GM18909 (cell line): ENCODE measurements around the gene XIRP1.

ENCODE experiments used
- ATAC-seq: cut with Tn5 transposase; IDR thresholded peaks from one replicate; pipeline ENCODE4 v1.9.1; 2021; ENCODE audit warnings: mild to moderate bottlenecking; ENCODE audit not compliant: unreplicated experiment, poor library complexity

The XIRP1 gene

GRCh38 chr3:39146083-39146501 is 46.3 kb downstream of the XIRP1 start:
- no peak for ATAC-seq

DNA sequence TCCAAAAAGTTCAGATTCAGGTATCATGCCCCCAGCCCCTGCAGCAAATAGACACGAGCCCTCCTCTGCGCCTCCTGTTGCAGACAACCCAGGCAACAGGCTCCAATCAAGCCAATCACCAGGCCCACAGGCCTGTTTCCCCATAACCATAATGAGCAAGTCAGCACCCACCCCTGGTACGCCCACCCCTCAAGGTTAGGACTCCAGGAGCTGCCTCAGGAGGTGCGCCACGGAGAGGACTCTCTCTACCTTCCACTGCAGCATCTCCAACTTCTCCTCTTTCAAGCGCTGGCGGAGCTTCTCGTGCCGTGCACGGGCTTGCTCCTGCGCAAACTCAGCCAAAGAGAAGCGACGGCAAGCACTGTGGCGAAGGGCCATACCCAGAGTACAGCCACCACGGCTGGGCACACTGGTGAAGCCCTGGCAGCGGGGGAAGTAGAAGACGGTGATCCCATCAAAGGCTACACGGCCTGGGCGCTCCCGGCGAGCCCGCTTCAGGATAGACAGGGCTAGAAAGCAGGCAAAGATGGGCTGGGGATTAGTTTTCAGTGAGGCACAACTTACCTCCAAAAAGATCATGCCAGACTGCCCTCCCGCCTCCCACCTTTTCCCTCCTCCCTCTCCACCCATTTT is 47.5 kb downstream of the XIRP1 start:
- no peak for ATAC-seq

GRCh38 chr3:39144095-39144747 is 48.2 kb downstream of the XIRP1 start:
- ATAC-seq = no peak

GRCh38 chr3:39143051-39143885 is 49.1 kb downstream of the XIRP1 start:
- no peak for ATAC-seq

GRCh38 chr3:39142067-39142466 is 50.3 kb downstream of the XIRP1 start:
- no peak for ATAC-seq

GRCh38 chr3:39141171-39141995 is 51.0 kb downstream of the XIRP1 start:
- no peak for ATAC-seq

- ATAC-seq = no peak
Measured at GRCh38 chr3:39140341-39140971, 51.9 kb downstream of the XIRP1 start.

GRCh38 chr3:39139442-39139841 is 53.0 kb downstream of the XIRP1 start:
- no peak for ATAC-seq

- no peak for ATAC-seq
Measured at GRCh38 chr3:39138804-39139415, 53.5 kb downstream of the XIRP1 start.

- ATAC-seq = no peak
Measured at GRCh38 chr3:39137991-39138803, 54.2 kb downstream of the XIRP1 start.

GRCh38 chr3:39137435-39137936 is 54.9 kb downstream of the XIRP1 start:
- ATAC-seq = no peak

- no peak for ATAC-seq
Measured at GRCh38 chr3:39136533-39137434, 55.6 kb downstream of the XIRP1 start.

- no peak for ATAC-seq
Measured at GRCh38 chr3:39135170-39135805, 57.1 kb downstream of the XIRP1 start.

DNA sequence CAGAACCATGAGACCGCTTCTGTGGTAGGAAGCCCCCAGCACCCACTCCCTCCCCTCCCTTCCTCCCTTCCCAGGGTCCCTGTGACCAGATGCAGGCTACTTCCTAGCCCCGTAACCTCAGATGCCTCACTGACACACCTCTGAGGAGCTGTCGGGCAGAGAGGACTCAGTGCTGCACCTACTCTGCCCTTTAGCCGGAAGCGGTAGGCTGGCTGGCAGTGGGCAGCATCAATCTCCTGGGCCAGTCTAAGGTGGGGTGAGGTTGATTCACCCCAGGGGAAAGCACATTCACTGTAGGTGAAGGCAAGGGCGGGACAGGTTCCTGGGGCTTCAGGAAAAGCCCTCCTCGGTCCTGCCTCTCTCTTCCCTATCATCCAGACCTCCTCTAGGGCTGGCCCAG is 58.1 kb downstream of the XIRP1 start:
- ATAC-seq = no peak

DNA sequence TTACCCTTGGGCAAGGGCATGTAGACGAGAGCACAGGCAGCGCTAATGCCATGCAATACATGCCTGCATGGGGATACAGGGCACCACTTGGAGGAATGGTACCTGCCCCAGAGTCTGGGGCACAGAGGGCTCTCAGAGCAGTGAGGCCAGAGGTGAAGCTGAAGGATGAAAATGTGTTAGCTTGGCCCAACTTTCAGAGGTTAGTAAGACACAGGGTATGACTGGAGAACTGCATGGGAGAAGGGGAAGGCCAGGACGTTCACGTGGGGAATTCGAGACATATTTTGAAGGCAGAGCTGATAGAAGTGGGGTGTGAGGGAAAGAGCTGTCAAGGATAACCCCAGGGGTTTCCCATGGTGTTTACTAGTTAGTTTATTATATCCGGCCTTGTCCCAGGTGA is 58.6 kb downstream of the XIRP1 start:
- no peak for ATAC-seq
